ENCODE data around the gene GPR32.

Gene GPR32

DNA sequence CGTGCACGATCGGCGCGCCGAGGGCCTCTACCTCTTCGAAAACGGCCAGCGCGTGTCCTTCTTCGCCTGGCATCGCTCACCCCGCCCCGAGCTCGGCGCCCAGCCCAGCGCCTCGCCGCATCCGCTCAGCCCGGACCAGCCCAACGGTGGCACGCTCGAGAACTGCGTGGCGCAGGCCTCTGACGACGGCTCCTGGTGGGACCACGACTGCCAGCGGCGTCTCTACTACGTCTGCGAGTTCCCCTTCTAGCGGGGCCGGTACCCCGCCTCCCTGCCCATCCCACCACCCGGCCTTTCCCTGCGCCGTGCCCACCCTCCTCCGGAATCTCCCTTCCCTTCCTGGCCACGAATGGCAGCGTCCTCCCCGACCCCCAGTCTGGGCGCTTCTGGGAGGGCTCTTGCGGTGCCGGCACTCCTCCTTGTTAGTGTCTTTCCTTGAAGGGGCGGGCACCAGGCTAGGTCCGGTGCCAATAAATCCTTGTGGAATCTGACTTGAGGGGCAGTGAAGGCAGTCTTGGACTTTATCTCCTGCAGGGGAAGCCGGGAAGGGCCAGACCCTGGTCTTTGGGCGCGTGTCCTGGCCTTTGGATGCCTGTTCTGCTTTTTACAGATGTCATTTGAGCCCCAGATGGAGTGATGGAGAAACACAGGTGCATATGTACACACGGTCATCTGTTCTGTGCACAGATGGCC is 44.9 kb upstream of the GPR32 start (continued):
- TF ChIP-seq, protein P1, sequence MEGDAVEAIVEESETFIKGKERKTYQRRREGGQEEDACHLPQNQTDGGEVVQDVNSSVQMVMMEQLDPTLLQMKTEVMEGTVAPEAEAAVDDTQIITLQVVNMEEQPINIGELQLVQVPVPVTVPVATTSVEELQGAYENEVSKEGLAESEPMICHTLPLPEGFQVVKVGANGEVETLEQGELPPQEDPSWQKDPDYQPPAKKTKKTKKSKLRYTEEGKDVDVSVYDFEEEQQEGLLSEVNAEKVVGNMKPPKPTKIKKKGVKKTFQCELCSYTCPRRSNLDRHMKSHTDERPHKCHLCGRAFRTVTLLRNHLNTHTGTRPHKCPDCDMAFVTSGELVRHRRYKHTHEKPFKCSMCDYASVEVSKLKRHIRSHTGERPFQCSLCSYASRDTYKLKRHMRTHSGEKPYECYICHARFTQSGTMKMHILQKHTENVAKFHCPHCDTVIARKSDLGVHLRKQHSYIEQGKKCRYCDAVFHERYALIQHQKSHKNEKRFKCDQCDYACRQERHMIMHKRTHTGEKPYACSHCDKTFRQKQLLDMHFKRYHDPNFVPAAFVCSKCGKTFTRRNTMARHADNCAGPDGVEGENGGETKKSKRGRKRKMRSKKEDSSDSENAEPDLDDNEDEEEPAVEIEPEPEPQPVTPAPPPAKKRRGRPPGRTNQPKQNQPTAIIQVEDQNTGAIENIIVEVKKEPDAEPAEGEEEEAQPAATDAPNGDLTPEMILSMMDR (tag by site-specific recombination; IDR thresholded peaks at IDR 0.05): peak; percentile 60
- TF ChIP-seq ZNF2 (tag by site-specific recombination; IDR thresholded peaks at IDR 0.05) (peak; percentile 69), ZNF621 (tag by site-specific recombination; IDR thresholded peaks at IDR 0.05) (no peak), PRDM4 (tag by site-specific recombination; IDR thresholded peaks at IDR 0.05) (0 out of 2 replicates have a peak, but pooled peaks have one; percentile 19), ZNF677 (tag by site-specific recombination; IDR thresholded peaks at IDR 0.05) (no peak), ZNF114 (tag by site-specific recombination; IDR thresholded peaks at IDR 0.05) (no peak), BCL11A (tag by site-specific recombination; IDR thresholded peaks at IDR 0.05; ENCODE audit: low read depth) (no peak), ZBTB6 (tag by site-specific recombination; IDR thresholded peaks at IDR 0.05) (peak; percentile 47; the same call in 1 of the 2 replicates), ZBTB49 (tag by site-specific recombination; IDR thresholded peaks at IDR 0.05; ENCODE audit: low read depth) (no peak), ZNF18 (tag by site-specific recombination; IDR thresholded peaks at IDR 0.05) (no peak), FEZF1 (tag by site-specific recombination; IDR thresholded peaks at IDR 0.05) (no peak)
- TF ChIP-seq, protein P2, sequence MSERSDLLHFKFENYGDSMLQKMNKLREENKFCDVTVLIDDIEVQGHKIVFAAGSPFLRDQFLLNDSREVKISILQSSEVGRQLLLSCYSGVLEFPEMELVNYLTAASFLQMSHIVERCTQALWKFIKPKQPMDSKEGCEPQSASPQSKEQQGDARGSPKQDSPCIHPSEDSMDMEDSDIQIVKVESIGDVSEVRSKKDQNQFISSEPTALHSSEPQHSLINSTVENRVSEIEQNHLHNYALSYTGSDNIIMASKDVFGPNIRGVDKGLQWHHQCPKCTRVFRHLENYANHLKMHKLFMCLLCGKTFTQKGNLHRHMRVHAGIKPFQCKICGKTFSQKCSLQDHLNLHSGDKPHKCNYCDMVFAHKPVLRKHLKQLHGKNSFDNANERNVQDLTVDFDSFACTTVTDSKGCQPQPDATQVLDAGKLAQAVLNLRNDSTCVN (tag by site-specific recombination; optimal IDR thresholded peaks at IDR 0.05): no peak

DNA sequence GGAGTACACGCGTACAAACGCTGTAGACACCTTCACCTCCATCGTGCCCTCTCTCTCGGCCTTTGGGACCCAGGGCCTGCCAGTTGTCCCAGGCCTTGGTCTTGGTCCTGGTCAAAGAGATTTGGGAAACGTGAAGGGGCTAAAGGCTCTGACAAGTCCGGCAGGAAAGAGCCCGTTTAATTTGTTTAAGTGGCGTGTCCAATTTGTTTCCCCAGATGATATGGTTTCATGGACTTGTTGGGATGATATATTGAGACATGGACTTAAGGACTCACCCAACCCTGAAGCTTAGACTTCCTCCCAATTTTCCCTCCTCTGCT is 44.4 kb upstream of the GPR32 start:
- no peak for TF ChIP-seq ZNF433 (tag by site-specific recombination; IDR thresholded peaks at IDR 0.05; ENCODE audit: low read depth)
- no peak for TF ChIP-seq PRDM2 (tag by site-specific recombination; IDR thresholded peaks at IDR 0.05; ENCODE audit: borderline replicate concordance)
- no peak for TF ChIP-seq ZNF560 (tag by site-specific recombination; IDR thresholded peaks at IDR 0.05; ENCODE audit: borderline replicate concordance)
- TF ChIP-seq ZNF600 (tag by site-specific recombination; IDR thresholded peaks at IDR 0.05): no peak
- no peak for TF ChIP-seq ZNF335 (tag by site-specific recombination; conservative IDR thresholded peaks at IDR 0.05)
- TF ChIP-seq ZNF239 (tag by site-specific recombination; IDR thresholded peaks at IDR 0.05): peak; percentile 96
- no peak for TF ChIP-seq ZNF404 (tag by site-specific recombination; IDR thresholded peaks at IDR 0.05)
- POLR2A ChIA-PET: interaction anchor here (2.3 kb wide), 1 partner anchor 52 kb away, joined by 19 read pairs; no protein-coding TSS in a partner anchor
- peaks cover 7% of the 10 kb centered on the region; the same call in 1 of the 2 replicates for H3K4me1 ChIP-seq (ENCODE audit: control insufficient read depth, insufficient read depth, low read length)
- CTCF ChIA-PET: interaction anchor here (0.6 to 5.9 kb wide), 2 partner anchors 21 to 56 kb away, joined by 3 to 75 read pairs; no protein-coding TSS in a partner anchor
- H3K4me3 ChIP-seq (ENCODE audit: low read depth, low read length): peak overlapping the region; percentile 78
- H3K36me3 ChIP-seq (ENCODE audit: control insufficient read depth in 2 of 2, insufficient read depth in 1 of 2, low read length in 2 of 2): no peaks in the 10 kb centered on the region; a peak in 1 of 3 replicates
- peak overlapping the region; percentile 77; the same call in 1 of the 2 replicates for H3K27ac ChIP-seq (ENCODE audit: extremely low read depth, low read depth, low read length)
- H3K9me3 ChIP-seq (ENCODE audit: control insufficient read depth, insufficient read depth, low read depth, low read length): no peaks in the 10 kb centered on the region
